Measurements from ENCODE around the gene SEL1L3. TPM values are rescaled to one million over a fixed set of nuclear protein-coding genes. Genes with fewer than 3 reads are reported as not detected.

Gene SEL1L3
- total and polyA plus RNA-seq, 8 donors, result 4.1 to 173 (median 53.6) TPM

DNA sequence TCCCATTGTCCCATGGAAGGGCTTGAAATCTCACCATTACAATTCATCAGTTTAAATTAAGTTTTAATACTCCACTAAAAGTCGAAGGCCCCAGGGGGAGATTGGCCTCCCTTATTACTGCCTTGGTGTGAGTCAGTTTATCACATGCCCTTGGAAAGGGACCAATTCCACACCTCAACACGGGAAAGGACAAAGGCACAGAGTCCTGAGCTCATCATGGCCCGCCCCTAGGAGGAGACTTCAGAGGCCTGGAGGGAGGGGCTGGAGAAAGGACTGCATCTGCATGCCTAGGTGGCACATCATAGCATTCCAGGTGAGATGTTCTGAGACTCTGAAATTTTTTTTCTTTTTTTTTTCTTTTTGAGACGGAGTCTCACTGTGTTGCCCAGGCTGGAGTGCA lies 2.8 kb upstream of the SEL1L3 start:
- no peak overlapping the region for H3K4me3 ChIP-seq
- peak; percentile 65 to 81 for DNase-seq
- no peaks in the 10 kb centered on the region for H3K9me3 ChIP-seq
- H3K4me1 ChIP-seq, result peaks cover 10 to 38% (median 35%) of the 10 kb centered on the region in 4 donors
- TF ChIP-seq POLR2A (IDR thresholded peaks at IDR 0.05) (no peak), EP300 (IDR thresholded peaks at IDR 0.05) (no peak), POLR2AphosphoS5 (IDR thresholded peaks at IDR 0.05) (peak in 1 of 3 donors; percentile 64)
- TF ChIP-seq, protein P1, sequence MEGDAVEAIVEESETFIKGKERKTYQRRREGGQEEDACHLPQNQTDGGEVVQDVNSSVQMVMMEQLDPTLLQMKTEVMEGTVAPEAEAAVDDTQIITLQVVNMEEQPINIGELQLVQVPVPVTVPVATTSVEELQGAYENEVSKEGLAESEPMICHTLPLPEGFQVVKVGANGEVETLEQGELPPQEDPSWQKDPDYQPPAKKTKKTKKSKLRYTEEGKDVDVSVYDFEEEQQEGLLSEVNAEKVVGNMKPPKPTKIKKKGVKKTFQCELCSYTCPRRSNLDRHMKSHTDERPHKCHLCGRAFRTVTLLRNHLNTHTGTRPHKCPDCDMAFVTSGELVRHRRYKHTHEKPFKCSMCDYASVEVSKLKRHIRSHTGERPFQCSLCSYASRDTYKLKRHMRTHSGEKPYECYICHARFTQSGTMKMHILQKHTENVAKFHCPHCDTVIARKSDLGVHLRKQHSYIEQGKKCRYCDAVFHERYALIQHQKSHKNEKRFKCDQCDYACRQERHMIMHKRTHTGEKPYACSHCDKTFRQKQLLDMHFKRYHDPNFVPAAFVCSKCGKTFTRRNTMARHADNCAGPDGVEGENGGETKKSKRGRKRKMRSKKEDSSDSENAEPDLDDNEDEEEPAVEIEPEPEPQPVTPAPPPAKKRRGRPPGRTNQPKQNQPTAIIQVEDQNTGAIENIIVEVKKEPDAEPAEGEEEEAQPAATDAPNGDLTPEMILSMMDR (IDR thresholded peaks at IDR 0.05), result no peak
- intact Hi-C loops (cut with DNase I; ENCODE audit: low total_unique reads), result no loop called here
- WGBS, 5 donors, result 57 to 66% (median 60%) methylated on average over 4 of the region's 4 CpGs
- H3K27ac ChIP-seq, result peak overlapping the region in 1 of 5 donors; percentile 82
- no peaks in the 10 kb centered on the region for H3K36me3 ChIP-seq
- no peaks in the 10 kb centered on the region for H3K27me3 ChIP-seq

DNA sequence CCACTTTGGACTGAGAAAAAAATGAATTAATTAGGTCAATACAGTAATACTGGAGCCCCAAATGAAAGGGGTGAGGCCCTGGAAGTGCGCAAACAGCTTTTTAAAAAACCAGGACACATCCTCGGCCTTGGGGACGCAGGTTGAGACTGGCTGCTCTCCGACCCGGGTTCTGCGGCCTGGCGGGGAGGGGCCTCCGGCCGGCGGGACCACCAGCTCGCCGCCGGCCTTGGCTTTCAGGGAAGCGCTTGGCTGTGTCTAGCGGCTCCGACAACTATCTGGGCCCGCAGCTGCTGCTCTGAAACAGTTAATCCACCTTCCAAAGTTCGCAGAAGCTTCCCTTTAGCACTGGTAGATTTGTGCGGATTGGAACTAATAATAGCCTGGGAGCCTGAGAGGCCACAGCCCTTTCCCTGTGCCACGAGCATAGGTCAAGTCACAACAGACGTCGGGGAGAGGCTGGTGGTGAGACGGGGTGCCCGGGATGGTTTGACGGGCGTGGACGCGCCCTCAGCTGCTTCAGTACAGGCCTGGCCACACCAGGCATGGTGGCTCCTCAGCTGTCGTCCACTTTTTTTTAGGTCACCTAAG lies 1.1 kb upstream of the SEL1L3 start:
- WGBS, 5 donors, result 36 to 68% (median 54%) methylated on average over 23 to 29 of the region's 29 CpGs
- Histone ChIP-seq H3K4me3 (peak overlapping the region in 3 of 4 donors; percentile 79 to 82 (median 82)), H3K27me3 (no peaks in the 10 kb centered on the region), H3K36me3 (no peaks in the 10 kb centered on the region), H3K9me3 (no peaks in the 10 kb centered on the region), H3K4me1 (peaks cover 25 to 55% (median 50%) of the 10 kb centered on the region in 4 donors), H3K27ac (peak overlapping the region; percentile 80 to 98 (median 92))
- intact Hi-C loops (cut with DNase I; ENCODE audit: low total_unique reads), result no loop called here
- no peak for DNase-seq
- TF ChIP-seq POLR2A (IDR thresholded peaks at IDR 0.05), result no peak
- TF ChIP-seq, protein P1 (IDR thresholded peaks at IDR 0.05), result no peak
- no peak for TF ChIP-seq POLR2AphosphoS5 (IDR thresholded peaks at IDR 0.05)
- TF ChIP-seq EP300 (IDR thresholded peaks at IDR 0.05), result no peak

DNA sequence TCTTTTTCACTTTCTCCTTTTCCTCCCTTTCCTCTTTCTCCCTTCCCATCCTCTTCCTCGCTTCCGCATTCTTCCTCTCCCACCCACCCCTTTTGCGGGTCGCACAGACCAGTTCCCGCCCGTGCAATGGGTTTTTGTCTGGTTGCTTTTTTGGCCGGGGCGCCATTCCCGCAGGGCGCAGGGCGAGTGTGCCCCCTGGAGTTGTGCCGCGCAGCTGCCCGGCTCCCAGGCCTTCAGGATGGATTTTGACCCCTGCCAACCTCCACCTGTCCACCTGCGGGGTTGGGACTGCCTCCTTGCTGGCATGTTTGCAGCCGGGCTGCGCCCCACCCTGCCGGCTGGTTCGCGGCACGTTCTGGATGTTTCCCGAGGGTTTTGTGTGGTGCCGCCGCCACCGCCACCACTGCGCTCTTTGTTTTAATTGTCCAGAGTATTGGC lies 578 bp upstream of the SEL1L3 start:
- Histone ChIP-seq H3K27ac (peak overlapping the region; percentile 80 to 98 (median 92)), H3K4me1 (peaks cover 25 to 60% (median 54%) of the 10 kb centered on the region in 4 donors), H3K9me3 (no peaks in the 10 kb centered on the region), H3K36me3 (no peaks in the 10 kb centered on the region), H3K4me3 (peak overlapping the region; percentile 68 to 82 (median 80)), H3K27me3 (no peaks in the 10 kb centered on the region)
- 11 to 21% (median 15%) methylated on average over 23 to 26 of the region's 26 CpGs for WGBS, 5 donors
- peak; percentile 81 for DNase-seq
- intact Hi-C loops (cut with DNase I; ENCODE audit: low total_unique reads), result no loop called here
- TF ChIP-seq, protein P1 (IDR thresholded peaks at IDR 0.05), result peak in 2 of 7 experiments; percentile 7 to 29
- TF ChIP-seq POLR2AphosphoS5 (IDR thresholded peaks at IDR 0.05) (peak in 2 of 3 donors; percentile 53 to 66), POLR2A (IDR thresholded peaks at IDR 0.05) (no peak), EP300 (IDR thresholded peaks at IDR 0.05) (no peak)

DNA sequence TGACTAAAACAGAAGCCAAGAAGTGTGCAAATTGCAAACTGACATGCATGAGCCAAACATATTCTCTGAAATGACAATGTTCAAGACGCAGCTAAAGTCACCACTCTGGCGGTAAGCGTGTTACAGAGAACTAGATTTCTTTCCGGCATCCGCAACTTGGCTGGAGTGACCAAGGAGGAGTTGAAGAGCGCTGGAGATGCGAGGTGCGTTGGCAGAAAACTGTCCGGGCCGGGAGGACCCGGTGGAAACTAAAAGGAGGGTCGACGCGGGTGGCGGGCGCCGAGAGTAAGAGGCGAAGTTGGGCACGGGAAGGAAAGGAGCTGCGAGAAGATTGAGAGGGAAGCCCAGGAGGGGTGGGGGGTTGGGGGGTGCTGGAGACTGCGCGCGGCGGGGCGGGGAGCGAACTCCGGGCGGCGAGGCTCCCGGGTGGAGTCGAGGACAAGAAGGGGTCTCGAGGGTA lies 807 bp downstream of the SEL1L3 start:
- Histone ChIP-seq H3K9me3 (no peaks in the 10 kb centered on the region), H3K4me3 (peak overlapping the region; percentile 68 to 82 (median 80)), H3K27me3 (no peaks in the 10 kb centered on the region), H3K36me3 (no peaks in the 10 kb centered on the region), H3K27ac (peak overlapping the region; percentile 92 to 98 (median 96)), H3K4me1 (peaks cover 25 to 73% (median 65%) of the 10 kb centered on the region in 4 donors)
- WGBS, 5 donors, result 0 to 2% (median 1%) methylated on average over 25 to 32 of the region's 32 CpGs
- DNase-seq, result peak in 1 of 2 donors; percentile 66
- intact Hi-C loops (cut with DNase I; ENCODE audit: low total_unique reads), result no loop called here
- TF ChIP-seq, protein P1 (IDR thresholded peaks at IDR 0.05), result no peak
- peak in 2 of 3 donors; percentile 6 to 18 for TF ChIP-seq POLR2AphosphoS5 (IDR thresholded peaks at IDR 0.05)

Data from stomach (tissue), 9 donors.